HG02840 (cell line): ENCODE data around the gene DCLRE1B.
"Not testable (repeated sequence)": the region's sequence is repeated elsewhere in the genome, so short reads cannot be mapped to it uniquely, and the experiment has no call there.

Experiments used
- ATAC-seq: cut with Tn5 transposase; IDR thresholded peaks from one replicate; pipeline ENCODE4 v1.9.1; 2021; ENCODE audit warnings: mild to moderate bottlenecking, moderate library complexity, moderate number of reproducible peaks; ENCODE audit not compliant: unreplicated experiment, low FRiP score

DCLRE1B gene

GRCh38 chr1:113946112-113946511 lies 41.0 kb downstream of the DCLRE1B start:
- no peak for ATAC-seq

DNA sequence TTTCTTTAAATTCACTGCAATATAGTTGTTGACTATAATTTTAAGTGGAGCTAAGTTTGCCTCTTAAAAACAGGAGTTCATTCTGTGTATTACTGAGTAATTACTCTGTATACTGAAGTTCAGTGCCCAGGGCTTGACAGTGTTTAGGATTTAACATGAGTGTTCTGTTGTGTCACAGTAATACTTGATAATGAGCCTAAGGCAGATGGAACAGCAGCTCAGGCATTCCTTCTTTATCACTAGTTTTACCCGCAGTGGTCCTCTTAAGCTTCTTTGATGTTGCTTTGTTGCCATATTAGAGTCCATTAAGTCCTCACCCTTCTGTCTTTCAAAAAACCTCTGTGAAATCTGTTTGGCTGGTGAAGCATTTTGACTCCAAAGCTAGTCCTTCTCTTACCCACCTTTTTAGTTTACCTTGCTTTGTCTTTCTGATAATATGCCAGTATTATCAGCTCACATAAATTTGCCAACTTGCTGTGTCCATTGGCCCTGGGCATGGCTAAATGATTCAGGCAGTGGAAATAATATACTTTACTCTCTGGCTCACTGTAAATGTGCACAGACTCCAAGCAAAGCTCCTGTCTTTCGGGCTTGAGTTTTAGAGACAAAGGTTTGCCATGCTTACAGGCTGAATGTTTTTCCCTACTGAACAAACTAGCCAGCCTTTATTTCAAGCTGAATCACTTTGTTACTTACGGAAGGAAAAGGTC lies 41.7 kb downstream of the DCLRE1B start:
- no peak for ATAC-seq

GRCh38 chr1:113947388-113948107 lies 42.4 kb downstream of the DCLRE1B start:
- no peak for ATAC-seq

DNA sequence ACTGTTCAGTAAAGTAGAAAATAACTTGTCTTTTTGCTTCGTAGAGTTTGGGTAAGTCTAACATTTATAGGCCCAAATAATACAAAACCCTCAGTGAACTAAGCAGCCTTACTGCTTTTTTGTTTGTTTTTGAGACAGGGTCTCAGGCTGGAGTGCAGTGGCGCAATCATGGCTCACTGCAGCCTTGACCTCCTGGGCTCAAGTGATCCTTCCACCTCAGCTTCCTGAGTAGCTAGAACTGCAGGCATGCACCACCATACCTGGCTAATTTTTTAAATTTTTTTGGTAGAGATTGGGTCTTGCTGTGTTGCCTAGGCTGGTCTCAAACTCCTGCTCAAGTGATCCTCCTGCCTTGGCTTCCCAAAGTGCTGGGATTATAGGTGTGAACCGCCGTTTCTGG lies 43.0 kb downstream of the DCLRE1B start:
- not testable (repeated sequence) for ATAC-seq

GRCh38 chr1:113949007-113949406 lies 43.9 kb downstream of the DCLRE1B start:
- no peak for ATAC-seq

DNA sequence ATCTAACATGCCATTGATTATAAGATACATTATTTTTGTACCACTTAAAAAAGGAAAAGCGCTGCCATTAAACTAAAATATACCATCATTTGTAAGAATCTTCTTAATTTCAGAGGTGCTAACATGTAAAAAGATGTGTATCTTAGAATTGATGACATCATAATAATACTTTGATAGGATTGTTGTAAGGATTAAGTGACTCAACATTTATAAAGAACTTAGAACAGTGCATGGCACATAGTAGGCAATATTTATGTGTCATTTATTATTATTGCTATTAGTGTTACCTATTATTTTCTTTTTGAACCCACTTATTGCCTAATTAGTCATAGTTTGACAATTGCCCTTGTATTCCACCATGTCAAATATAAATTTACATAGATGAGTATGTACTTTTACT lies 45.8 kb downstream of the DCLRE1B start:
- no peak for ATAC-seq

GRCh38 chr1:113951719-113952118 lies 46.6 kb downstream of the DCLRE1B start:
- ATAC-seq, result no peak

- ATAC-seq, result no peak
Observed at GRCh38 chr1:113957984-113958383, 52.9 kb downstream of the DCLRE1B start.

DNA sequence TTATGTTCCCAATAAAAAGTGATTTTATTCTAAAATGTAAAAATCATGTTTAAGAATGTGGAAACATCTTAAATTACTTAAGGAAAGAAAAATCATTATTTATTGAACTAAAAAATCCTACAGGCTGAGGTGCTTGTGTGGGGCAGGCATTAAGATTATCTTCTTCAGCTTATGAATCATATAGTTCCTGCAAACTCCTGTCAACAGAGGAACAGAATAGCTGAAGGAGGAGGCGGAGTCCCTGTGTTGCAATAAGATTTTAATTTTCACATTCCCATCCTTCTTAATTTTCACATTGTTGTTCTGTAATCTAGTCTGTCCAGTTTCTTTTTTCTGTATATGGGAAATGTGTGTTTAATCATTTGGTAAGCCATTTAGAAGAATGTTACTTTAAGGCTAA lies 53.6 kb downstream of the DCLRE1B start:
- ATAC-seq, result no peak

GRCh38 chr1:113963281-113963906 lies 58.3 kb downstream of the DCLRE1B start:
- ATAC-seq, result no peak
